ENCODE measurements around the gene CDADC1.

Gene CDADC1

DNA sequence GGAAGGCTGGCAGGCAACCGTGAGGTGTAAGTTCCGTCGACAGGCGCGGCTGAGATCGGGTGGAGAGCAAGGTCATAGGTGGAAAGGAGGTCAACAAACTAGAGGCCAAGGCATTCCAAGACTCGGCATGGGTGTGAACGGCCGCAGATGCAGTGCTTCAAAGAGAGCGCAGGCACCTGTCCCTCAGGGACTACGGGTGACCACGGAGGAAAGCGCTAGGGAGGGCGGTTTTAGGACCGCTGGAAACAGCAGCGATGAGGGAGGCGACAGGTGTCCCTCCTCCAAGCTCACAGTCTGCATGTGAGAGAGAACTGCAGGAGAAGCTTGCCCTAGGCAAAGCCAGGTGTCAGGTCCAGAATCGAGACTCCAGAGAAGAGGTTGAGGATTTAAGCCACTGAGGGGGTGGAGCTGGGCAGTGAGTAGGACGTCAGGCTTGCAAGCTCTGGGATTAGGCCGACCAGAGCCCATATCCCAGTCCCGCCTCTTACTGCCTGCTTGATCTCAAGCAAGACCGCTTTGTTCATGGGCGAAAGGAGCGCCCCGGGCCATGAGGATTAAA lies 29.2 kb upstream of the CDADC1 start:
- Histone ChIP-seq H3K4me1 (ENCODE audit: control insufficient read depth, insufficient read depth, low read length) (peaks cover 6% of the 10 kb centered on the region), H3K9me3 (ENCODE audit: control insufficient read depth, insufficient read depth, low read length) (no peaks in the 10 kb centered on the region), H3K27ac (ENCODE audit: low read length) (no peak overlapping the region), H3K27me3 (ENCODE audit: control insufficient read depth, insufficient read depth, low read length) (peaks cover 57% of the 10 kb centered on the region), H3K36me3 (ENCODE audit: control insufficient read depth, insufficient read depth, low read length) (no peaks in the 10 kb centered on the region), H3K4me3 (ENCODE audit: low read length) (peak overlapping the region; percentile 23; the same call in 1 of the 2 replicates)
- no CpG with 5 or more reads among the region's 25 CpGs for WGBS (ENCODE audit: insufficient coverage, insufficient read length)
- no peak for DNase-seq (ENCODE audit: low read depth, low spot score)

GRCh38 chr13:49219647-49220035 lies 28.1 kb upstream of the CDADC1 start:
- peak overlapping the region; percentile 33; the same call in 1 of the 2 replicates for H3K4me3 ChIP-seq (ENCODE audit: low read length)
- no peak for DNase-seq (ENCODE audit: low read depth, low spot score)
- no peaks in the 10 kb centered on the region for H3K36me3 ChIP-seq (ENCODE audit: control insufficient read depth, insufficient read depth, low read length)
- no CpG with 5 or more reads among the region's 17 CpGs for WGBS (ENCODE audit: insufficient coverage, insufficient read length)
- peaks cover 57% of the 10 kb centered on the region for H3K27me3 ChIP-seq (ENCODE audit: control insufficient read depth, insufficient read depth, low read length)
- H3K9me3 ChIP-seq (ENCODE audit: control insufficient read depth, insufficient read depth, low read length), result no peaks in the 10 kb centered on the region
- no peak overlapping the region for H3K27ac ChIP-seq (ENCODE audit: low read length)
- H3K4me1 ChIP-seq (ENCODE audit: control insufficient read depth, insufficient read depth, low read length), result peaks cover 3% of the 10 kb centered on the region

DNA sequence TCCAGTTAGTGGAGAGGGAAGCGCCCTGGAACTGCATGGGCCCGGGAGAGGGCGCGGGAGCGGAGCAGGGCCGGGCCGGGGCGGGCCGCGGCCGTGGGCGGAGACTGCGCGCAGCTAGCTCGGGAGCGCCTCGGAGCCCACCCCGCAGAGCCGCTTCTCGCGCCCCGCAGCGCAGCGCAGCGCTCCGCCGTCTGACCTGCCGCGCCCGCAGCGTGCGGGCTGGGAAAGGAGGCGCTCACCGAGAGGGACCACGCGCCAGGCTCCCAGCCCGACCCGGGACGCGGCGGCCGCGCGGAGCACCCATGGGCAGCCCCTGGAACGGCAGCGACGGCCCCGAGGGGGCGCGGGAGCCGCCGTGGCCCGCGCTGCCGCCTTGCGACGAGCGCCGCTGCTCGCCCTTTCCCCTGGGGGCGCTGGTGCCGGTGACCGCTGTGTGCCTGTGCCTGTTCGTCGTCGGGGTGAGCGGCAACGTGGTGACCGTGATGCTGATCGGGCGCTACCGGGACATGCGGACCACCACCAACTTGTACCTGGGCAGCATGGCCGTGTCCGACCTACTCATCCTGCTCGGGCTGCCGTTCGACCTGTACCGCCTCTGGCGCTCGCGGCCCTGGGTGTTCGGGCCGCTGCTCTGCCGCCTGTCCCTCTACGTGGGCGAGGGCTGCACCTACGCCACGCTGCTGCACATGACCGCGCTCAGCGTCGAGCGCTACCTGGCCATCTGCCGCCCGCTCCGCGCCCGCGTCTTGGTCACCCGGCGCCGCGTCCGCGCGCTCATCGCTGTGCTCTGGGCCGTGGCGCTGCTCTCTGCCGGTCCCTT lies 27.5 kb upstream of the CDADC1 start, which contains the start of gene MLNR:
MLNR (plus strand) TSS at position 303 of the 820 bp plus-strand sequence; CDS start at position 303, 0 bp downstream.
- H3K36me3 ChIP-seq (ENCODE audit: control insufficient read depth, insufficient read depth, low read length), result no peaks in the 10 kb centered on the region
- WGBS (ENCODE audit: insufficient coverage, insufficient read length), result no CpG with 5 or more reads among the region's 111 CpGs
- peaks cover 57% of the 10 kb centered on the region for H3K27me3 ChIP-seq (ENCODE audit: control insufficient read depth, insufficient read depth, low read length)

DNA sequence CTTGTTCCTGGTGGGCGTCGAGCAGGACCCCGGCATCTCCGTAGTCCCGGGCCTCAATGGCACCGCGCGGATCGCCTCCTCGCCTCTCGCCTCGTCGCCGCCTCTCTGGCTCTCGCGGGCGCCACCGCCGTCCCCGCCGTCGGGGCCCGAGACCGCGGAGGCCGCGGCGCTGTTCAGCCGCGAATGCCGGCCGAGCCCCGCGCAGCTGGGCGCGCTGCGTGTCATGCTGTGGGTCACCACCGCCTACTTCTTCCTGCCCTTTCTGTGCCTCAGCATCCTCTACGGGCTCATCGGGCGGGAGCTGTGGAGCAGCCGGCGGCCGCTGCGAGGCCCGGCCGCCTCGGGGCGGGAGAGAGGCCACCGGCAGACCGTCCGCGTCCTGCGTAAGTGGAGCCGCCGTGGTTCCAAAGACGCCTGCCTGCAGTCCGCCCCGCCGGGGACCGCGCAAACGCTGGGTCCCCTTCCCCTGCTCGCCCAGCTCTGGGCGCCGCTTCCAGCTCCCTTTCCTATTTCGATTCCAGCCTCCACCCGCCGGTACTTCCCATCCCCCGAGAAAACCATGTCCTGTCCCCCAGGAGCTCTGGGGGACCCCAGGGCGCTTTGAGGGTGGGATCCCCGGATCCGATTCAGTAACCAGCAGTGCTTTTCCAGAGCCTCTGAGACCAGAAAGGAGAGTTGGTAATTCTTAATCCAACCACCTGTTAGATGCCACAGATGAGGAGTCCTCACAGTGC lies 26.7 kb upstream of the CDADC1 start:
- Histone ChIP-seq H3K36me3 (ENCODE audit: control insufficient read depth, insufficient read depth, low read length) (no peaks in the 10 kb centered on the region), H3K9me3 (ENCODE audit: control insufficient read depth, insufficient read depth, low read length) (no peaks in the 10 kb centered on the region), H3K27ac (ENCODE audit: low read length) (no peak overlapping the region), H3K4me1 (ENCODE audit: control insufficient read depth, insufficient read depth, low read length) (no peaks in the 10 kb centered on the region), H3K27me3 (ENCODE audit: control insufficient read depth, insufficient read depth, low read length) (peaks cover 57% of the 10 kb centered on the region), H3K4me3 (ENCODE audit: low read length) (peak overlapping the region; percentile 33; the same call in 1 of the 2 replicates)
- WGBS (ENCODE audit: insufficient coverage, insufficient read length), result no CpG with 5 or more reads among the region's 73 CpGs
- DNase-seq (ENCODE audit: low read depth, low spot score), result no peak

More for the DNA sequence above, 27.5 kb upstream of the CDADC1 start, which contains the start of gene MLNR:
- H3K27ac ChIP-seq (ENCODE audit: low read length), result no peak within 1 kb of the TSS
- no peaks in the 10 kb centered on the region for H3K4me1 ChIP-seq (ENCODE audit: control insufficient read depth, insufficient read depth, low read length)
- DNase-seq (ENCODE audit: low read depth, low spot score), result no peak
- peak within 1 kb of the TSS; percentile 33; the same call in 1 of the 2 replicates for H3K4me3 ChIP-seq (ENCODE audit: low read length)
- no peaks in the 10 kb centered on the region for H3K9me3 ChIP-seq (ENCODE audit: control insufficient read depth, insufficient read depth, low read length)

DNA sequence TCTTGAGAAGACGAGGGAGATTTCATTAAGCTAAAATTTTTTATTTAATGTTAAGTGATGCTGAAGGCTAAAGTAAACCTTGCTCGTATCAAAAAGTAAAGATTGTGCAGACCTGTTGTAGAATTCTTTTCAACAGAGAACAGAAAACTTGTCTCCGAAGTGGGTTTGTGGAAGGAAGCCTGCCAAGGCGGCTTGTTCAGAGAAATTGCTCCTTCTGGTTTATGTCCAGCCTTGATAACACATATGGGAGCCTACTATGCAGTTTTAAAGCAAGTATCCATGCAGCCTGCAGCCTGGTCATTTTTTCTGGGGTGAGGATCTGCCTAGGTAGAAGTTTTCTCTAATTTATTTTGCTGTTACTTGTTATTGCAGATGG lies 26.1 kb upstream of the CDADC1 start:
- DNase-seq (ENCODE audit: low read depth, low spot score), result no peak
- no peaks in the 10 kb centered on the region for H3K9me3 ChIP-seq (ENCODE audit: control insufficient read depth, insufficient read depth, low read length)
- peaks cover 57% of the 10 kb centered on the region for H3K27me3 ChIP-seq (ENCODE audit: control insufficient read depth, insufficient read depth, low read length)
- no peaks in the 10 kb centered on the region for H3K4me1 ChIP-seq (ENCODE audit: control insufficient read depth, insufficient read depth, low read length)
- H3K36me3 ChIP-seq (ENCODE audit: control insufficient read depth, insufficient read depth, low read length), result no peaks in the 10 kb centered on the region
- WGBS (ENCODE audit: insufficient coverage, insufficient read length), result no CpG with 5 or more reads among the region's 4 CpGs
- no peak overlapping the region for H3K4me3 ChIP-seq (ENCODE audit: low read length)
- H3K27ac ChIP-seq (ENCODE audit: low read length), result no peak overlapping the region

GRCh38 chr13:49225223-49226042 lies 22.3 kb upstream of the CDADC1 start:
- no peak for DNase-seq (ENCODE audit: low read depth, low spot score)
- no CpG with 5 or more reads among the region's 5 CpGs for WGBS (ENCODE audit: insufficient coverage, insufficient read length)
- no peak overlapping the region for H3K4me3 ChIP-seq (ENCODE audit: low read length)
- H3K27ac ChIP-seq (ENCODE audit: low read length), result no peak overlapping the region
- peaks cover 27% of the 10 kb centered on the region for H3K27me3 ChIP-seq (ENCODE audit: control insufficient read depth, insufficient read depth, low read length)
- no peaks in the 10 kb centered on the region for H3K36me3 ChIP-seq (ENCODE audit: control insufficient read depth, insufficient read depth, low read length)
- H3K9me3 ChIP-seq (ENCODE audit: control insufficient read depth, insufficient read depth, low read length), result no peaks in the 10 kb centered on the region
- no peaks in the 10 kb centered on the region for H3K4me1 ChIP-seq (ENCODE audit: control insufficient read depth, insufficient read depth, low read length)

DNA sequence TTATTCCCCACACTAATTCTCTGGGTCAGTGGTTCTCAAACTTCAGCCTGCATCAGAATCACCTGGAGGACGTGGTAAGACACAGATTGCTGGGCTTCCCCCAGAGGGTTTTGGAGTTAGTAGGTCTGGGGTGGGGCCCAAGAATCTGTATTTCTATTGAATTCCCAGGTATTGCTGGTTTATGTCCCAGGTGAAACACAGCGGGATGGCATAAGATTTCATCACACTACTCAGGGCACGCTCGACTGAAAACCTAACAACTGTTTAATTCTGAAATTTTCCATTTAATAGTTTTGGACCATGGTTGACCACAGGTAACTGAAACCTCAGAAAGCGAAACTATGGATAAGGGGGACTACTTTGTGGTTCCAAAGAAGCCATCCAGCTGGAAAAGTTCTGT lies 21.1 kb upstream of the CDADC1 start:
- DNase-seq (ENCODE audit: low read depth, low spot score), result no peak
- no peaks in the 10 kb centered on the region for H3K36me3 ChIP-seq (ENCODE audit: control insufficient read depth, insufficient read depth, low read length)
- WGBS (ENCODE audit: insufficient coverage, insufficient read length), result no CpG with 5 or more reads among the region's 5 CpGs
- no peak overlapping the region for H3K4me3 ChIP-seq (ENCODE audit: low read length)
- no peaks in the 10 kb centered on the region for H3K9me3 ChIP-seq (ENCODE audit: control insufficient read depth, insufficient read depth, low read length)
- peaks cover 15% of the 10 kb centered on the region for H3K27me3 ChIP-seq (ENCODE audit: control insufficient read depth, insufficient read depth, low read length)
- H3K27ac ChIP-seq (ENCODE audit: low read length), result no peak overlapping the region
- no peaks in the 10 kb centered on the region for H3K4me1 ChIP-seq (ENCODE audit: control insufficient read depth, insufficient read depth, low read length)

GRCh38 chr13:49234741-49235140 lies 13.0 kb upstream of the CDADC1 start:
- no peak overlapping the region for H3K4me3 ChIP-seq (ENCODE audit: low read length)
- no peak overlapping the region for H3K27ac ChIP-seq (ENCODE audit: low read length)
- no peaks in the 10 kb centered on the region for H3K9me3 ChIP-seq (ENCODE audit: control insufficient read depth, insufficient read depth, low read length)
- WGBS (ENCODE audit: insufficient coverage, insufficient read length), result 100% methylated on average over 1 of the region's 3 CpGs
- DNase-seq (ENCODE audit: low read depth, low spot score), result no peak
- H3K27me3 ChIP-seq (ENCODE audit: control insufficient read depth, insufficient read depth, low read length), result no peaks in the 10 kb centered on the region
- no peaks in the 10 kb centered on the region for H3K36me3 ChIP-seq (ENCODE audit: control insufficient read depth, insufficient read depth, low read length)
- no peaks in the 10 kb centered on the region for H3K4me1 ChIP-seq (ENCODE audit: control insufficient read depth, insufficient read depth, low read length)

DNA sequence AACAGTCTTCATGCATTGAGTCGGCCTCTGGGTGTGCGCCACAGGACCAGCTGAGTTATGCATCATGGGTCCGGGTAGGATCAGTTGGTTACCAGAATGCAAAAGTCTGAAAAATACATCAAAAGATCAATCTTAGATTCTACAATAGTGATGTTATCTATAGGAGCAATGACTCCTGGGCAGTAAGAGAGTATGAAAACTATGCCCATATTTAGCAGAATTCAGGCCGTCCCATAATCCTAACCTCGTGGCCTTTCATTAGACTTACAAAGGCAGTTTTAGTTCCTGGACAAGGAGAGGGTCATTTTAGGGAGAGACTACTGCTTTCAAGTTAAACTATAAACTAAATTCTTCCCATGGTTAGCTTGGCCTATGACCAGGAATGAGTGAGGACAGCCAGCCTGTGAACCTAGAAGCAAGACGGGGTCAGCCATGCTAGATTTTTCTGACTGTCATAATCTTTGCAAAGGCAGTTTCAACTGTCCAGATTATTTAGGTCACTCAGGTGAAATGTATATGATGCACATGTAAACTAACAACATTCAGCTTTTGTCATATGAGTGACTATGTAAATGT lies 11.8 kb upstream of the CDADC1 start:
- Histone ChIP-seq H3K9me3 (ENCODE audit: control insufficient read depth, insufficient read depth, low read length) (no peaks in the 10 kb centered on the region), H3K27ac (ENCODE audit: low read length) (no peak overlapping the region), H3K4me1 (ENCODE audit: control insufficient read depth, insufficient read depth, low read length) (no peaks in the 10 kb centered on the region), H3K36me3 (ENCODE audit: control insufficient read depth, insufficient read depth, low read length) (no peaks in the 10 kb centered on the region), H3K27me3 (ENCODE audit: control insufficient read depth, insufficient read depth, low read length) (no peaks in the 10 kb centered on the region), H3K4me3 (ENCODE audit: low read length) (no peak overlapping the region)
- WGBS (ENCODE audit: insufficient coverage, insufficient read length), result no CpG with 5 or more reads among the region's 6 CpGs
- no peak for DNase-seq (ENCODE audit: low read depth, low spot score)

Measured in iPS DF 6.9 (cell line).